Activated CD4-positive, alpha-beta T cell treated with anti-CD3 and anti-CD28 coated beads for 24 hours (primary cell): ENCODE data around the gene RARS1.
A peak's percentile ranks its signal among the peaks of the same experiment; 100 is the strongest.
"Not testable (repeated sequence)": the region's sequence is repeated elsewhere in the genome, so short reads cannot be mapped to it uniquely, and the experiment has no call there.

Source experiments
- DNase-seq, 2 donors: peaks; one replicate each; pipeline ENCODE4 v3.0.0-alpha.2; 2020; ENCODE audit warnings: low read depth in 2 of 2

The RARS1 gene

GRCh38 chr5:168481330-168481788 is 4.9 kb upstream of the RARS1 start:
- no peak for DNase-seq

GRCh38 chr5:168482361-168482760 is 3.9 kb upstream of the RARS1 start:
- no peak for DNase-seq

- DNase-seq = no peak
These were observed 2.8 kb downstream of the RARS1 start for GRCh38 chr5:168489059-168489458.

- no peak for DNase-seq
These were observed 7.8 kb downstream of the RARS1 start for GRCh38 chr5:168494057-168494555.

- DNase-seq = no peak
These were observed 16.4 kb downstream of the RARS1 start for GRCh38 chr5:168502563-168503237.

- no peak for DNase-seq
These were observed 27.7 kb downstream of the RARS1 start for GRCh38 chr5:168513861-168514428.

- no peak for DNase-seq
These were observed 39.6 kb downstream of the RARS1 start for GRCh38 chr5:168525856-168526255.

GRCh38 chr5:168527756-168528295 is 41.6 kb downstream of the RARS1 start:
- no peak for DNase-seq

- DNase-seq = peak; percentile 3 to 11
These were observed 42.5 kb downstream of the RARS1 start, which contains the start of gene FBLL1 for GRCh38 chr5:168528521-168529373. FBLL1 (plus strand) TSS chr5:168529305; CDS start chr5:168529505, 200 bp downstream.

GRCh38 chr5:168529374-168530234 is 43.3 kb downstream of the RARS1 start:
- DNase-seq = no peak

- no peak for DNase-seq
These were observed 44.4 kb downstream of the RARS1 start for GRCh38 chr5:168530621-168531150.

- no peak for DNase-seq
These were observed 44.9 kb downstream of the RARS1 start for GRCh38 chr5:168531191-168531590.

GRCh38 chr5:168531987-168532864 is 46.0 kb downstream of the RARS1 start:
- DNase-seq = no peak

GRCh38 chr5:168534351-168534750 is 48.1 kb downstream of the RARS1 start:
- DNase-seq = not testable (repeated sequence)

GRCh38 chr5:168537176-168537575 is 50.9 kb downstream of the RARS1 start:
- DNase-seq = no peak

- DNase-seq = no peak
These were observed 63.3 kb downstream of the RARS1 start for GRCh38 chr5:168549554-168549953.

GRCh38 chr5:168550656-168551055 is 64.4 kb downstream of the RARS1 start:
- no peak for DNase-seq

- DNase-seq = no peak
These were observed 65.9 kb downstream of the RARS1 start for GRCh38 chr5:168552146-168552545.

- no peak for DNase-seq
These were observed 67.3 kb downstream of the RARS1 start for GRCh38 chr5:168553377-168554130.
